MM.1S (cell line): ENCODE measurements around the gene NOS1.

Source experiments
- DNase-seq: peaks from one replicate; pipeline ENCODE4 v3.0.0-alpha.2; 2015
- H2AFZ ChIP-seq: fragments of 300-600 bp; sonication (generic); 2 replicates; pipeline ENCODE4 v1.6.0; 2016; ENCODE audit warnings: antibody characterized with exemption, low read length
- H3F3A ChIP-seq: fragments of 300-600 bp; sonication (generic); 2 replicates; pipeline ENCODE4 v1.6.1; 2016; ENCODE audit warnings: mild to moderate bottlenecking, antibody characterized with exemption, low read length, moderate library complexity, mixed read lengths; ENCODE audit not compliant: insufficient read depth
- H3K27ac ChIP-seq: fragments of 300-600 bp; sonication (generic); 2 replicates; pipeline ENCODE4 v1.5.1; 2016; ENCODE audit warnings: mild to moderate bottlenecking, low read length
- H3K27me3 ChIP-seq: fragments of 300-600 bp; sonication (generic); replicated peaks from 2 replicates; pipeline ENCODE4 v1.6.0; 2016; ENCODE audit warnings: low read length; ENCODE audit not compliant: insufficient read depth
- H3K36me3 ChIP-seq: fragments of 300-600 bp; sonication (generic); replicated peaks from 2 replicates; pipeline ENCODE4 v1.6.1; 2016; ENCODE audit warnings: mild to moderate bottlenecking, low read length, mixed read lengths; ENCODE audit not compliant: insufficient read depth
- H3K4me1 ChIP-seq: fragments of 300-600 bp; sonication (generic); 2 replicates; pipeline ENCODE4 v1.6.1; 2016; ENCODE audit warnings: low read length, mixed read lengths
- H3K4me2 ChIP-seq: fragments of 300-600 bp; sonication (generic); 2 replicates; pipeline ENCODE4 v1.6.0; 2016; ENCODE audit warnings: low read depth, low read length
- H3K4me3 ChIP-seq: fragments of 300-600 bp; sonication (generic); 2 replicates; pipeline ENCODE4 v1.5.1; 2016; ENCODE audit warnings: low read length, mixed read lengths
- H3K79me2 ChIP-seq: fragments of 300-600 bp; sonication (generic); 2 replicates; pipeline ENCODE4 v1.6.1; 2016; ENCODE audit warnings: mixed run types, low read length, mixed read lengths
- H3K9ac ChIP-seq: fragments of 300-600 bp; sonication (generic); 2 replicates; pipeline ENCODE4 v1.6.1; 2016; ENCODE audit warnings: low read length, mixed read lengths
- H3K9me2 ChIP-seq: fragments of 300-600 bp; sonication (generic); replicated peaks from 2 replicates; pipeline ENCODE4 v1.6.1; 2016; ENCODE audit warnings: mild to moderate bottlenecking, low read length, mixed read lengths; ENCODE audit not compliant: insufficient read depth
- H3K9me3 ChIP-seq: fragments of 300-600 bp; sonication (generic); replicated peaks from 2 replicates; pipeline ENCODE4 v1.6.1; 2016; ENCODE audit warnings: mild to moderate bottlenecking, low read length, mixed read lengths; ENCODE audit not compliant: insufficient read depth
- H4K20me1 ChIP-seq: fragments of 300-600 bp; sonication (generic); 2 replicates; pipeline ENCODE4 v1.6.1; 2016; ENCODE audit warnings: mild to moderate bottlenecking, low read length, moderate library complexity, mixed read lengths; ENCODE audit not compliant: insufficient read depth
- CTCF ChIP-seq: fragments of 300-600 bp; sonication (generic); IDR thresholded peaks from 2 replicates; pipeline ENCODE4 v1.5.1; 2016; ENCODE audit warnings: antibody characterized with exemption, low read length, mixed read lengths
- EZH2 ChIP-seq: fragments of 300-600 bp; sonication (generic); optimal IDR thresholded peaks from 2 replicates; pipeline ENCODE3; 2017; ENCODE audit warnings: low read depth, mild to moderate bottlenecking, antibody characterized with exemption, low read length, mixed read lengths
- EZH2phosphoT487 ChIP-seq: fragments of 300-600 bp; sonication (generic); IDR thresholded peaks from 2 replicates; pipeline ENCODE4 v1.6.1; 2018; ENCODE audit warnings: antibody characterized with exemption, low read length

The NOS1 gene

GRCh38 chr12:117359029-117359845 is 2.2 kb downstream of the NOS1 start:
- no peak overlapping the region for H3K4me2 ChIP-seq
- H3K9ac ChIP-seq: no peak overlapping the region
- H3K79me2 ChIP-seq: no peaks in the 10 kb centered on the region
- H3K9me2 ChIP-seq: no peaks in the 10 kb centered on the region
- H4K20me1 ChIP-seq: no peaks in the 10 kb centered on the region
- H2AFZ ChIP-seq: no peak overlapping the region
- no peak for TF ChIP-seq EZH2phosphoT487
- TF ChIP-seq EZH2: no peak
- no peak for TF ChIP-seq CTCF
- no peaks in the 10 kb centered on the region for H3F3A ChIP-seq
- peaks cover 10% of the 10 kb centered on the region for H3K27me3 ChIP-seq
- H3K36me3 ChIP-seq: no peaks in the 10 kb centered on the region
- DNase-seq: no peak
- no peaks in the 10 kb centered on the region for H3K9me3 ChIP-seq
- H3K4me3 ChIP-seq: no peak overlapping the region
- no peak overlapping the region for H3K27ac ChIP-seq
- H3K4me1 ChIP-seq: no peaks in the 10 kb centered on the region

DNA sequence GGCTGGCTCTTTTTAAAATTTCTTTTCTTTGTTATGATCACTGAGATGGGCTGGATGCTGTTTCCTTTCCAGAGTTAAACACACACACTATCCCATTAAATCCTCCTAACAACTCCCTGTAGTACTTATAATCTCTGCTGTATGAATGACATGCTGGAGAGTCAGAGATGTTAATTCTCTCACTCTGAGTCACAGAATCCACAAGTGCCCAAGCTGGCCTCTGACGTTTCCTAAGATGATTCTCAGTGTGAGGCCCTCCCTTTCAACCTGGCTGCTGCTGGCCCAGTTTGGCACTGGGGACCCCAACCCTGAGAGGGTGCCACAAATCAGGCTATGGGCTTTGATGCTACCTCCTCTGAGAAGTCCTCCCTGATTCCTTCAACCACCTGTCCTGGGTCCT is 5.4 kb downstream of the NOS1 start:
- Histone ChIP-seq H3K36me3 (no peaks in the 10 kb centered on the region), H3K27ac (no peak overlapping the region), H3K9ac (no peak overlapping the region), H3K4me2 (no peak overlapping the region), H2AFZ (no peak overlapping the region), H4K20me1 (no peaks in the 10 kb centered on the region), H3F3A (no peaks in the 10 kb centered on the region), H3K79me2 (no peaks in the 10 kb centered on the region), H3K27me3 (no peaks in the 10 kb centered on the region; the same call in 1 of the 2 replicates), H3K9me2 (no peaks in the 10 kb centered on the region), H3K4me3 (no peak overlapping the region), H3K9me3 (no peaks in the 10 kb centered on the region), H3K4me1 (no peaks in the 10 kb centered on the region)
- DNase-seq: no peak
- no peak for TF ChIP-seq EZH2
- no peak for TF ChIP-seq CTCF
- no peak for TF ChIP-seq EZH2phosphoT487

- Histone ChIP-seq H4K20me1 (no peaks in the 10 kb centered on the region), H3K36me3 (no peaks in the 10 kb centered on the region), H3K4me2 (no peak overlapping the region), H3K27me3 (no peaks in the 10 kb centered on the region), H2AFZ (no peak overlapping the region), H3K9me2 (no peaks in the 10 kb centered on the region), H3K27ac (no peak overlapping the region), H3F3A (no peaks in the 10 kb centered on the region), H3K9me3 (no peaks in the 10 kb centered on the region), H3K4me1 (no peaks in the 10 kb centered on the region), H3K79me2 (no peaks in the 10 kb centered on the region), H3K9ac (no peak overlapping the region), H3K4me3 (no peak overlapping the region)
- TF ChIP-seq CTCF (no peak), EZH2 (no peak), EZH2phosphoT487 (no peak)
- no peak for DNase-seq
Observed at GRCh38 chr12:117352883-117353282, 8.5 kb downstream of the NOS1 start.
